ENCODE data around the gene HTR6.
A peak's percentile ranks its signal among the peaks of the same experiment; 100 is the strongest.

Gene HTR6

DNA sequence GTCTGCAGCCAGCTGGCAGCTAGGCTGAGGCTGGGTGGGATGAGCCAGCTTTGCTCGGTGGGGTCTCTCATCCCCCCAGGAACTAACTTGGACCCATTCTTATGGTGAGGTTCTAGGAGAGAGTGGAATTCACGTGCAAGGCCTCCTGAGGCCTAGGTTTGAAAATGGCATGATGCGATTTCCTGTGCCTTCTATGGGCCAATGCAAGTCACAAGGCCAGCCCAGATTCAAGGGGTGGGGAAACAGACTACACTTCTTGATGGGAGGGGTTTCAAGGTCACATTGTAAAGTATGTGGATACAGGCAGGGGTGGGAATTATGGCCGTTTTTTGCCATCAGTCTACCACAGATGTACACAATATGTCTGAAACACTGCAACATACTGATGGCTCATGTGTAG lies 48.3 kb downstream of the HTR6 start:
- H3K4me3 ChIP-seq (ENCODE audit: control insufficient read depth, low read depth, low read length) = no peak overlapping the region
- TF ChIP-seq, protein P1, sequence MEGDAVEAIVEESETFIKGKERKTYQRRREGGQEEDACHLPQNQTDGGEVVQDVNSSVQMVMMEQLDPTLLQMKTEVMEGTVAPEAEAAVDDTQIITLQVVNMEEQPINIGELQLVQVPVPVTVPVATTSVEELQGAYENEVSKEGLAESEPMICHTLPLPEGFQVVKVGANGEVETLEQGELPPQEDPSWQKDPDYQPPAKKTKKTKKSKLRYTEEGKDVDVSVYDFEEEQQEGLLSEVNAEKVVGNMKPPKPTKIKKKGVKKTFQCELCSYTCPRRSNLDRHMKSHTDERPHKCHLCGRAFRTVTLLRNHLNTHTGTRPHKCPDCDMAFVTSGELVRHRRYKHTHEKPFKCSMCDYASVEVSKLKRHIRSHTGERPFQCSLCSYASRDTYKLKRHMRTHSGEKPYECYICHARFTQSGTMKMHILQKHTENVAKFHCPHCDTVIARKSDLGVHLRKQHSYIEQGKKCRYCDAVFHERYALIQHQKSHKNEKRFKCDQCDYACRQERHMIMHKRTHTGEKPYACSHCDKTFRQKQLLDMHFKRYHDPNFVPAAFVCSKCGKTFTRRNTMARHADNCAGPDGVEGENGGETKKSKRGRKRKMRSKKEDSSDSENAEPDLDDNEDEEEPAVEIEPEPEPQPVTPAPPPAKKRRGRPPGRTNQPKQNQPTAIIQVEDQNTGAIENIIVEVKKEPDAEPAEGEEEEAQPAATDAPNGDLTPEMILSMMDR (conservative IDR thresholded peaks at IDR 0.05; ENCODE audit: control insufficient read depth, insufficient read depth, low read depth, low read length) = no peak
- DNase-seq (ENCODE audit: low read depth) = no peak

DNA sequence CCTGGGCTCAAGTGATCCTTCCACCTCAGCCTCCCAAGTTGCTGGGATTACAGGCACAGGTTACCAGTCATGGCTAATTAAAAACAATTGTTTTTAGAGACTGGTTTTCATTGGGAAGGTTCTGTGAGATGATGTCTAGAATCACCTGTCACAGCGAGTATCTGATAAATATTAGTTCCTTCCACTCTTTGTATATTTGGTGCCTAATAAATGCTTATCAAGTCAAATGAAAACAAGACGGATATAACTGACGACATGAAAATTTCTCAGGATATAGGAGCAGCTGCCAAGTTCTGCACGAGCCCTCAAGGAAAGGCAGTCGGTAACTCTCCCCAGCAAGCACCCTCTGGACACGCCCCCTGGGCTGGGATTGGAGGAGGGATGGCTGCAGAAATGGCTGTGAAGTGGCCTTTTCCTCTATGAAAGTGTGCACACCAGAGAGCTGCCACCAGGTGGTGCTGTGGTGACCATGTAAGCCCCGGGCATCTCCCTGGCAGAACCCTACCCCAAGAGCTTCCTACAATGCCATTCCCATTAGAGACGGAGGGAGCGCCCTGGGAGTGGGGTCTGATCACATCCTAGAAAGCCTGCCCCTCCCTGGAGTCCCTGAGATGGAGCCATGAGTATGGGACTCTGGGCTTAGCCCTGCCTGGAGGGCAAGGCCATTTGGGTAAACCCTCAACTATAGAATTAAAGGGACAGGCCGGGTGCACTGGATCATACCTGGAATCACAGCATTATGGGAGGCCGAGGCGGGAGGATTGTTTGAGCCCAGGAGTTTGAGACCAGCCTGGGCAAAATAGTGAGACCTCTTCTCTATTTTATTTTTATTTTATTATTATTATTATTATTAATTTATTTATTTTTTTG lies 50.9 kb downstream of the HTR6 start:
- H3K4me3 ChIP-seq (ENCODE audit: control insufficient read depth, low read depth, low read length) = no peak overlapping the region
- peak; percentile 94 for DNase-seq (ENCODE audit: low read depth)
- TF ChIP-seq, protein P1 (conservative IDR thresholded peaks at IDR 0.05; ENCODE audit: control insufficient read depth, insufficient read depth, low read depth, low read length) = peak; percentile 89

DNA sequence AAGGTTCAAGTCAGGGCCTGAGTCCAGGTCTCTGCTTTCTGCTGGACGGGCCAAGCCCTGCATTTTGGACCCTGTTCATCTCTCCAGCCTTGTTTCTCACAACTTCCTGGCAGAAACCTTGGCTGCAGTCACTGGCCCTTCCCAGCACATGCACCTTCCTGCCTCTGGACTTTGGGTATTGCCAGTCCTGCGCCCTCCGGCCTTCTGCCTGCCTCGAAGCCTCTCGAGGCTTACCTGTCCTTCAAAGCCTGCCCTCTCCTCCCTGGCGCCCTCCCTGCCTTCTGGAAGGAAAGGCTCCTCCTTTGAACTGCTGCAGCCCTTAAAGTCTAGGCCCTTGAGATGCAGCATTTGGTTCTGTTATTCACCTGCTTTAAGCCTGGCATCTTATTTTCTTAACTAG lies 52.8 kb downstream of the HTR6 start:
- TF ChIP-seq, protein P1 (conservative IDR thresholded peaks at IDR 0.05; ENCODE audit: control insufficient read depth, insufficient read depth, low read depth, low read length) = no peak
- no peak for DNase-seq (ENCODE audit: low read depth)
- no peak overlapping the region for H3K4me3 ChIP-seq (ENCODE audit: control insufficient read depth, low read depth, low read length)

DNA sequence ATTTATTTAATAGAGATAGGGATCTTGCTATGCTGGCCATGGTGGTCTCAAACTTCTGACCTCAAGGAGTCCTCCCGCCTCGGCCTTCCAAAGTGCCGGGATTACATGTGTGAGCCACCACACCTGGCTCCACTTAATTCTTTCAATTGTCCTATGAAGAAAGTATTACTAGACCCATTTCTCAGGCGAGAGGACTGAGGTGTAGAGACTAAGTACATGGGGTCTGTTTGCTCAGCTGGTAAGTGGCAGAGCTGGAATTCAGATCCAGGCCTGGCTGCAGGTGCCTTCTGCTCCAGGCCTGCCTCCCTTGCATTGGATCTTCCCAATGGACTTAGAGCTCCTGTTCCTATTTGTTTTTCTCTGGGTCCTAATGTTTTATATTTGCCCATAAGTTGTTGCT lies 55.5 kb downstream of the HTR6 start:
- no peak for DNase-seq (ENCODE audit: low read depth)
- H3K4me3 ChIP-seq (ENCODE audit: control insufficient read depth, low read depth, low read length) = no peak overlapping the region
- TF ChIP-seq, protein P1 (conservative IDR thresholded peaks at IDR 0.05; ENCODE audit: control insufficient read depth, insufficient read depth, low read depth, low read length) = no peak

DNA sequence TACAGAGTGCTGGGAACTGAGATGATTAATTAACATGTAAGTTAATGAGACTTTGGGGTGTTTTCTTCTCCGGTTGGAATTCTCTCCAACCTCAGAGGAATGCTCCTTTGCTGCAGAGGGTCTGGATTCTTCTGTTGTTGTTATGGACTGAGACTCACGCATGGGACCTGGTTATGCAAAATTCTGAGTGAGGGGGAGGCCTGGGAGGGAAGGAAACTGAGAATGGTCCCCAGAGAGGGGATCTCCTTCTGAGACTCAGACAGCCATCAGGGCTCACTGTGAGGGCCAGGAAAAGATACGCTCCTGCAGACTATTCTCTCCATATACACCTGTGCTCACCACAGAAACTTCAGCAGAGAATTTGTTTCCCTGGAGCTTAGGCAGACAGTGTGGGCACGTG lies 56.3 kb downstream of the HTR6 start:
- TF ChIP-seq, protein P1 (conservative IDR thresholded peaks at IDR 0.05; ENCODE audit: control insufficient read depth, insufficient read depth, low read depth, low read length) = no peak
- no peak overlapping the region for H3K4me3 ChIP-seq (ENCODE audit: control insufficient read depth, low read depth, low read length)
- no peak for DNase-seq (ENCODE audit: low read depth)

DNA sequence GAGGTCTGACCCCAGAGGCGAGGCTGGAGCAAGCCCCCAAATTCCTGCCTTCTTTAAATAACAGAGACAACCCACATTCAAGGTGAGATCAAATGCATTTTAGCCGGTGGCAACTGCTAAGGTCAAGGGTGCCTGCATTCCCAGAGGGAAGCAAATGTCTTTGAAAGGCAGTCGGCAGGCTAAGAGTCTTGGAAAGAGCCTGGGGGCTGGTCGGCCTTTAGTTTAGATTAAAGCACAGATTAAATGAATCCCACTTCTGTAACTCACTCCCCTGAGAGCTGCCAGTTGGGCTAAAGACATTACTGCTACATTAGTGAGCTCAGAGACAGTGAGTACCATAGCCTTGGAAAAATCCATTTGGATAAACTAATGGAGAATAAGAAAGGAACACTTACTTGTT lies 59.2 kb downstream of the HTR6 start:
- H3K4me3 ChIP-seq (ENCODE audit: control insufficient read depth, low read depth, low read length) = no peak overlapping the region
- TF ChIP-seq, protein P1 (conservative IDR thresholded peaks at IDR 0.05; ENCODE audit: control insufficient read depth, insufficient read depth, low read depth, low read length) = no peak
- DNase-seq (ENCODE audit: low read depth) = no peak
